H9 (cell line): ENCODE results near the gene ANGPTL1. TPM values are rescaled to one million over a fixed set of nuclear protein-coding genes. Genes with fewer than 3 reads are reported as not detected.

ENCODE experiments used
- DNase-seq: peaks from one replicate; pipeline ENCODE4 v3.0.0-alpha.2; 2017
- H2AFZ ChIP-seq: one replicate; pipeline ENCODE4 v1.6.1; 2013; ENCODE audit warnings: mild to moderate bottlenecking, low read length, control low read depth, moderate library complexity
- H2AK5ac ChIP-seq: 2 replicates; pipeline ENCODE4 v1.6.1; 2013; ENCODE audit warnings: low read length, control low read depth, mixed read lengths; ENCODE audit not compliant: insufficient read length
- H2BK120ac ChIP-seq: one replicate; pipeline ENCODE4 v1.6.1; 2013; ENCODE audit warnings: low read depth, mild to moderate bottlenecking, low read length, control low read depth, inconsistent platforms; ENCODE audit not compliant: poor library complexity, severe bottlenecking
- H2BK12ac ChIP-seq: 2 replicates; pipeline ENCODE4 v1.6.1; 2013; ENCODE audit warnings: low read length, control low read depth, mixed read lengths, low read depth; ENCODE audit not compliant: insufficient read length
- H2BK15ac ChIP-seq: 2 replicates; pipeline ENCODE4 v1.6.1; 2013; ENCODE audit warnings: low read depth, low read length, control low read depth
- H2BK20ac ChIP-seq: one replicate; pipeline ENCODE4 v1.6.1; 2013; ENCODE audit warnings: low read depth, mild to moderate bottlenecking, low read length, control low read depth, inconsistent platforms; ENCODE audit not compliant: poor library complexity, severe bottlenecking
- H2BK5ac ChIP-seq: 2 replicates; pipeline ENCODE4 v1.6.1; 2013; ENCODE audit warnings: low read length, control low read depth, mixed read lengths; ENCODE audit not compliant: insufficient read length
- H3K14ac ChIP-seq: 2 replicates; pipeline ENCODE4 v1.6.1; 2013; ENCODE audit warnings: low read length, control low read depth; ENCODE audit not compliant: insufficient read depth
- H3K18ac ChIP-seq: 2 replicates; pipeline ENCODE4 v1.6.1; 2013; ENCODE audit warnings: low read depth, mild to moderate bottlenecking, mixed read lengths, low read length, control low read depth; ENCODE audit not compliant: insufficient read length
- H3K23ac ChIP-seq: 2 replicates; pipeline ENCODE4 v1.6.1; 2013; ENCODE audit warnings: low read length, control low read depth, mixed read lengths, low read depth; ENCODE audit not compliant: insufficient read length
- H3K23me2 ChIP-seq: 2 replicates; pipeline ENCODE4 v1.6.1; 2013; ENCODE audit warnings: low read depth, mild to moderate bottlenecking, mixed read lengths, low read length, control low read depth; ENCODE audit not compliant: insufficient read length, poor library complexity, severe bottlenecking
- H3K27ac ChIP-seq: 2 replicates; pipeline ENCODE4 v1.5.1; 2013; ENCODE audit warnings: low read length, control low read depth, mixed read lengths, low read depth; ENCODE audit not compliant: insufficient read length
- H3K27me3 ChIP-seq: 2 replicates; pipeline ENCODE4 v1.6.1; 2013; ENCODE audit warnings: low read length, control low read depth, inconsistent platforms; ENCODE audit not compliant: insufficient read depth
- H3K4ac ChIP-seq: 2 replicates; pipeline ENCODE4 v1.6.1; 2013; ENCODE audit warnings: low read depth, mild to moderate bottlenecking, control low read depth, inconsistent platforms, low read length, moderate library complexity
- H3K4me1 ChIP-seq: 2 replicates; pipeline ENCODE4 v1.6.1; 2013; ENCODE audit warnings: low read length, control low read depth, inconsistent platforms; ENCODE audit not compliant: insufficient read depth
- H3K4me2 ChIP-seq: 2 replicates; pipeline ENCODE4 v1.6.1; 2013; ENCODE audit warnings: low read length, control low read depth, mixed read lengths; ENCODE audit not compliant: insufficient read length, insufficient read depth
- H3K56ac ChIP-seq: 2 replicates; pipeline ENCODE4 v1.6.1; 2013; ENCODE audit warnings: low read depth, mild to moderate bottlenecking, mixed read lengths, low read length, control low read depth; ENCODE audit not compliant: insufficient read length
- H3K79me1 ChIP-seq: 2 replicates; pipeline ENCODE4 v1.6.1; 2013; ENCODE audit warnings: low read depth, mild to moderate bottlenecking, moderate library complexity, low read length, control low read depth, inconsistent platforms; ENCODE audit not compliant: insufficient read depth, poor library complexity, severe bottlenecking
- H3K79me2 ChIP-seq: 2 replicates; pipeline ENCODE4 v1.6.1; 2013; ENCODE audit warnings: low read length, control low read depth, inconsistent platforms; ENCODE audit not compliant: insufficient read depth
- H3K9ac ChIP-seq: 2 replicates; pipeline ENCODE4 v1.6.1; 2013; ENCODE audit warnings: low read length, control low read depth, mixed read lengths; ENCODE audit not compliant: insufficient read length; ENCODE audit errors: extremely low read depth
- H3K9me3 ChIP-seq: one replicate; pipeline ENCODE4 v1.6.1; 2013; ENCODE audit warnings: low read depth, low read length, inconsistent platforms; ENCODE audit not compliant: control insufficient read depth
- H3T11ph ChIP-seq: one replicate; pipeline ENCODE4 v1.6.1; 2013; ENCODE audit warnings: mild to moderate bottlenecking, low read length, control low read depth, inconsistent platforms
- H4K20me1 ChIP-seq: one replicate; pipeline ENCODE4 v1.6.1; 2013; ENCODE audit not compliant: control insufficient read depth, insufficient read length, insufficient read depth
- H4K5ac ChIP-seq: 2 replicates; pipeline ENCODE4 v1.6.1; 2013; ENCODE audit warnings: low read depth, mild to moderate bottlenecking, mixed read lengths, low read length, control low read depth; ENCODE audit not compliant: insufficient read length
- H4K8ac ChIP-seq: replicated peaks from 2 replicates; pipeline ENCODE4 v1.6.1; 2013; ENCODE audit warnings: low read length, control low read depth, mixed read lengths, low read depth; ENCODE audit not compliant: insufficient read length
- H4K91ac ChIP-seq: 2 replicates; pipeline ENCODE4 v1.6.1; 2013; ENCODE audit warnings: low read depth, mild to moderate bottlenecking, moderate library complexity, mixed read lengths, low read length, control low read depth; ENCODE audit not compliant: insufficient read length
- H3K27ac Mint-ChIP-seq, 3 experiments: 2 replicates in 2 of 3; 3 replicates in 1 of 3; pipeline ENCODE4 v1.8.0; 2020 to 2021; ENCODE audit warnings: mixed read lengths in 3 of 3, mild to moderate bottlenecking in 1 of 3, moderate library complexity in 1 of 3
- H3K27me3 Mint-ChIP-seq: 2 replicates; pipeline ENCODE4 v1.8.0; 2021; ENCODE audit warnings: low read depth, mild to moderate bottlenecking, moderate library complexity, mixed read lengths
- H3K36me3 Mint-ChIP-seq, 3 experiments: 2 replicates in 2 of 3; 3 replicates in 1 of 3; pipeline ENCODE4 v1.8.0; 2020 to 2021; ENCODE audit warnings: low read depth in 3 of 3, mixed read lengths in 3 of 3; ENCODE audit not compliant: insufficient read depth in 1 of 3
- H3K4me1 Mint-ChIP-seq, 2 experiments: 2 replicates each; pipeline ENCODE4 v1.8.0; 2020; ENCODE audit warnings: mixed read lengths in 2 of 2
- H3K4me3 Mint-ChIP-seq, 2 experiments: 2 replicates in 1 of 2; 3 replicates in 1 of 2; pipeline ENCODE4 v1.8.0; 2020 to 2021; ENCODE audit warnings: mild to moderate bottlenecking in 2 of 2, mixed read lengths in 2 of 2, moderate library complexity in 1 of 2
- H3K9me3 Mint-ChIP-seq, 2 experiments: 2 replicates in 1 of 2; 3 replicates in 1 of 2; pipeline ENCODE4 v1.8.0; 2020; ENCODE audit warnings: mild to moderate bottlenecking in 2 of 2, mixed read lengths in 2 of 2, moderate library complexity in 1 of 2
- WGBS: extraction: QIAGEN DNeasy Blood & Tissue Kit; methylation state at CpG from one replicate; pipeline ENCODE4 v1.1.7; 2013; ENCODE audit warnings: missing lambda C conversion rate, low lambda C conversion rate, mixed read lengths; ENCODE audit not compliant: insufficient read length; ENCODE audit errors: extremely low coverage; 5-methylcytosine and 5-hydroxymethylcytosine counted together
- total RNA-seq: library from RNA; stranded (reverse); gene quantifications from 2 replicates; pipeline ENCODE4 v1.2.1, GENCODE V29; 2021
- TF ChIP-seq, protein P1 (sequence below): fragments of 200-600 bp; sonication (generic); conservative IDR thresholded peaks from 3 replicates; pipeline ENCODE4 v1.8.0; 2021; ENCODE audit warnings: antibody characterized with exemption, mild to moderate bottlenecking

ANGPTL1 gene
- total RNA-seq, 1 experiment from 2014 or later, result not detected

DNA sequence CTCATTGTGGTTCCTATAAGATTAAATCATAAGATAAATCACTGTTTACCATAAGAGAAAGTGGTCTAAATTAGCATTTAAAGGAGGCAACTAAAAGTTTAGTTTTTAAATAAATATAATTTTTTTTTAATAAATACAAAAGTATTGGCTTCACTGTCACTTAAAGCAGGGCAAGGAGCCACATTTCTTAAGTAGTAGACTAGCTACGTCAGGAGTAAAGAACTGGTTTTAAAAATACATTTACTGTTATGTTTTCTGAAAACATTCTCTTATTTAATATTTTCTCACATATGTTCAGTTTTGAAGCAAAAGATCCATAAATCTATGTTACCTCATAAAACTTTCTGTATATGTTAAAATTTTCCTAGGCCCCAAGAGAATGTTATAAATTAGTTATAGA, 2.2 kb downstream of the ANGPTL1 start:
- no peak overlapping the region for H4K8ac ChIP-seq
- Mint-ChIP-seq H3K4me3 (no peak overlapping the region), H3K36me3 (no peaks in the 10 kb centered on the region; a peak in 1 of 7 replicates), H3K27me3 (no peaks in the 10 kb centered on the region), H3K27ac (no peak overlapping the region), H3K4me1 (peaks cover 21 to 26% of the 10 kb centered on the region in 2 experiments), H3K9me3 (no peaks in the 10 kb centered on the region)
- no peak overlapping the region for H3K4ac ChIP-seq
- no peaks in the 10 kb centered on the region for H3K9me3 ChIP-seq
- no peaks in the 10 kb centered on the region for H4K20me1 ChIP-seq
- H3K14ac ChIP-seq, result no peak overlapping the region
- H2AFZ ChIP-seq, result no peak overlapping the region
- H2BK120ac ChIP-seq, result no peak overlapping the region
- no peak overlapping the region for H2BK12ac ChIP-seq
- H3K56ac ChIP-seq, result no peak overlapping the region
- H3K27ac ChIP-seq, result no peak overlapping the region
- no peak overlapping the region for H3T11ph ChIP-seq
- TF ChIP-seq, protein P1, sequence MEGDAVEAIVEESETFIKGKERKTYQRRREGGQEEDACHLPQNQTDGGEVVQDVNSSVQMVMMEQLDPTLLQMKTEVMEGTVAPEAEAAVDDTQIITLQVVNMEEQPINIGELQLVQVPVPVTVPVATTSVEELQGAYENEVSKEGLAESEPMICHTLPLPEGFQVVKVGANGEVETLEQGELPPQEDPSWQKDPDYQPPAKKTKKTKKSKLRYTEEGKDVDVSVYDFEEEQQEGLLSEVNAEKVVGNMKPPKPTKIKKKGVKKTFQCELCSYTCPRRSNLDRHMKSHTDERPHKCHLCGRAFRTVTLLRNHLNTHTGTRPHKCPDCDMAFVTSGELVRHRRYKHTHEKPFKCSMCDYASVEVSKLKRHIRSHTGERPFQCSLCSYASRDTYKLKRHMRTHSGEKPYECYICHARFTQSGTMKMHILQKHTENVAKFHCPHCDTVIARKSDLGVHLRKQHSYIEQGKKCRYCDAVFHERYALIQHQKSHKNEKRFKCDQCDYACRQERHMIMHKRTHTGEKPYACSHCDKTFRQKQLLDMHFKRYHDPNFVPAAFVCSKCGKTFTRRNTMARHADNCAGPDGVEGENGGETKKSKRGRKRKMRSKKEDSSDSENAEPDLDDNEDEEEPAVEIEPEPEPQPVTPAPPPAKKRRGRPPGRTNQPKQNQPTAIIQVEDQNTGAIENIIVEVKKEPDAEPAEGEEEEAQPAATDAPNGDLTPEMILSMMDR, result no peak
- no peak overlapping the region for H3K4me2 ChIP-seq
- H3K18ac ChIP-seq, result no peak overlapping the region
- no peak overlapping the region for H2BK15ac ChIP-seq
- no peak overlapping the region for H4K5ac ChIP-seq
- H3K23ac ChIP-seq, result no peak overlapping the region
- DNase-seq, result no peak
- no peaks in the 10 kb centered on the region for H3K79me2 ChIP-seq
- H3K23me2 ChIP-seq, result no peaks in the 10 kb centered on the region
- no peaks in the 10 kb centered on the region for H3K27me3 ChIP-seq
- H3K9ac ChIP-seq, result no peak overlapping the region
- H3K4me1 ChIP-seq, result no peaks in the 10 kb centered on the region
- no peak overlapping the region for H2AK5ac ChIP-seq
- no peak overlapping the region for H2BK20ac ChIP-seq
- H4K91ac ChIP-seq, result no peak overlapping the region
- no peaks in the 10 kb centered on the region for H3K79me1 ChIP-seq
- H2BK5ac ChIP-seq, result no peak overlapping the region
- no CpG with 5 or more reads among the region's 1 CpG for WGBS
